ENCODE measurements around the gene TXNDC2.

TXNDC2 gene

DNA sequence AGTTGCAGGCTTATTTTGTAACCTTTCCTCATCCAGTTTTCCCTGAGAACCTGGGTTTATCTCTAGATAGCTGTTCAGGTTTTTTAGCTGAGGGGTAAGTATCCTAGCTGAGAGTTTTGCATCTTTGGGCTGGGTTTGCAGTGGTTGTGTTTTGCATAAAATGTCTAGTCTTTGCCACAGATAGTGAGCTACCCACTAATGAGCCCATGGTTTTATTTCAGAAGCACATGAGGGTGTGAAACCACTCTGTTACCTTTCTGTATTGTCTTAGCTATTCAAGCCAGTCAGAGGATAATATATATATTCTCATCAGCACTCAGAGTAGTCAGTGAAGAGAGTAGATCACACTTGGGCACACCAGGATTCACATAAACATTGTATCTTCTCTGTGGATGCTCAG, 24.6 kb upstream of the TXNDC2 start:
- DNase-seq: no peak

- DNase-seq: no peak
Measured at GRCh38 chr18:9861933-9862332, 23.8 kb upstream of the TXNDC2 start.

- DNase-seq: no peak
Measured at GRCh38 chr18:9862686-9863085, 23.1 kb upstream of the TXNDC2 start.

DNA sequence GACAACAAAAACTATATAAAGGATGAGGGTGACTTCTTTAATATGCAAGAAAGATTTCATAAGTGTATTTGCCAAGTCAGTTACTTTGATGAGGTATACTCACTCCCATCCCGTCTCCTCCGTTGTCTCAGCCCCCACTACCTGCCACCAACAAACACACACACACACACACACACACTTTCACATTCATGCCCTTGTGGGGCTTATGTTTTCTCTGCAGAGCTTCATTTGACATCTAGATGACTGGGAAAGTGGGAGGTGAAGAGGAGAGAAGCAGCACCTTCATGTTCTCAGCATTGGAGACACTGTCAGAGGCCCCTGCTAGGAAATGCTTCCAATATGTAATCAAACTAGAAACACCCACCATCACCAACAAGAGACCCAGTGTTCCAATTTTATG, 22.5 kb upstream of the TXNDC2 start:
- DNase-seq: no peak

DNA sequence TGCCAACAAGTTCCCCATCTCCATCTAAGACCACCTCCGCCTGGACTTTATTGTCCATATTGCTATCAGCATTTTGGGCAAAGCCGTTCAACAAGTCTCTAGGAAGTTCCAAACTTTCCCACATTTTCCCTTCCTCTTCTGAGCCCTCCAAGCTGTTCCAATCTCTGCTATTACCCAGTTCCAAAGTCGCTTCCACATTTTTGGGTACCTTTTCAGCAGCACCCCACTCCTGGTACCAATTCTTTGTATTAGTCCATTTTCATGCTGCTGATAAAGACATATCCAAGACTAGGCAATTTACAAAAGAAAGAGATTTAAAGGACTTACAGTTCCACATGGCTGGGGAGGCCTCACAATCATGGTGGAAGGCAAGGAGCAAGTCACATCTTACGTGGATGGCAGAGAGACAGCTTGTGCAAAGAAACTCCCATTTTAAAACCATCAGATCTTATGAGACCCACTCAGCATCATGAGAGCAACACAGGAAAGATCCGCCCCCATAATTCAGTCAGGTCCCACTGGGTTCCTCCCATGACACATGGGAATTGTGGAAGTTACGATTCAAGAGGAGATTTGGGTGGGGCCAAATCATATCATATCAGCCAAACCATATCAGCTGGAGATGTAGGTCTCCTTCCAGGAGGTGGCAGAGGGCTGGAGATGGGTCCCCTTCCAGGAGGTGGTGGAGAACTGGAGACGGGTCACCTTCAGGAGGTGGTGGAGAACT, 19.8 kb upstream of the TXNDC2 start:
- DNase-seq: no peak

GRCh38 chr18:9866627-9867026, 19.1 kb upstream of the TXNDC2 start:
- no peak for DNase-seq

- no peak for DNase-seq
Measured at GRCh38 chr18:9867071-9867594, 18.6 kb upstream of the TXNDC2 start.

DNA sequence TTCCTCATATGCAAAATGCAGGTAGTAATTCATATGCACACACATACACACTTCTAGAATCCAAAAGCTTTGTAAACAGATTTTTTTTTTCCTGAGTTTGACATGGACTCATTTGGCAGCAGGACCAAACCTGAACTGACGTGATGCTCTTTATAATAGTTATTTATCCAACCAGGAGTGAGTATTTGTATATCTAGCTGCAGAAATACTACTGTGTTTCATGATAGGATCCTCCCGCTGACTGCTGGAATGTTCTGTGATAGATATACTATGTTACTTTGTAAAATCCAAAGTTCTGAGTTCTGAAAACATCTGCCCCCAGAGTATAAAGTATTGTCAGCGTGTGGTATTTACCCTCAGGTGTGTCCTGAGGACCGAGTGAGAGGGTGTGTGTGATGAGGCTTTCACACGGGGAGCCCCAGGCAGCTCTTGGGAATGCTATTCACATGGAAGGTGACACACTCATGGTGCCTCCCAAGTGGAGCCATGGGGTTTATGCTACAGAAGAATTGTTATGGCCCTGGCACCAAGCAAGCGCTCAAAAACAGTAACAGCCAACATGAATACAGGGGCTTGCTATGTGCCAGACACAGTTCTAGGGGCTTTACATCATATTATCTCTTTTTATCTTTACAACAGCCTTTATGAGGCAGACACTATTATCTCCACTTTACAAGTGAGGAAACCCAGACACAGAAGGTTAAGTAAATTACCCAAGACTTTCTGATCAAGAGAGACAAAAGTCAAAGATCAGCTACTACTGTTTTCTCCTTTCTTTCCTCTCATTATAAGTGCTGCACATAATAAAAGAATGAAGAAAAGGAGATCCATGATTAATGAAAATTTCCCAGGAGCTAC, 16.7 kb upstream of the TXNDC2 start:
- DNase-seq: no peak

DNA sequence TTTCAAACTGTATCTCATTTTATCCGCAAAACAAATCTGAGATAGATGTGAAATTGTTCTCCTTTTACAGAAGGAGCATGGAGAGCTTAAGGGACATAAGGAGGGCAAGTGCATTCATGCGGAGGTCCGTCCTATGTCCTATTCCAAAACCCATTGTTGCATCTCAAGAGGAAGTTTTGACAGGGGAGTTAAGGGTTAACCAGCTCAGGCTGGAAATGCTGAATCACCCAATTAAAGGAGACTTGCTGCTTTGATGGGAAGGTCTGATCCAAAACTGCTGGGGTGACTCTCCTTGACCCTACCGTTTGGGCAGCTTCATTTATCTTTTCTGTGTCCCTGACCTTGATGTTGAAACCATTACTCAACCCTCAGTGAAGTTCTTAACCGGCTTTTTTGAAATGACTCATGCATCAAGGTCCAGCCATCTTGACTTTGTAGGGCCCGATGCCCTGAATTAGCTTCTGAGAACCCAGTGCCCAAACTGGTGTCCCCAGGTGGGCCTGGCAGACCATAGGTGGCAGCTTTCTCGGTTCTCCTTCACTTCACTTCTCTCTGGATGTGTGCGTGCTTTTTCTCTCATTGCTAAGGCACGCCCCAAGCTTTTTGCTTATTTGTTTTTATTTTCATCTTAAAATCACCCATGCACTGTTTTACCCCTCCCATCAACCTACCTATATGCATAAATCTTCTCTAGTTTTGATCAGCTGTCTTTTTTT, 15.9 kb upstream of the TXNDC2 start:
- peak; percentile 43 for DNase-seq

GRCh38 chr18:9870431-9871008, 15.3 kb upstream of the TXNDC2 start:
- peak; percentile 29 for DNase-seq

GRCh38 chr18:9871244-9871746, 14.5 kb upstream of the TXNDC2 start:
- no peak for DNase-seq

DNA sequence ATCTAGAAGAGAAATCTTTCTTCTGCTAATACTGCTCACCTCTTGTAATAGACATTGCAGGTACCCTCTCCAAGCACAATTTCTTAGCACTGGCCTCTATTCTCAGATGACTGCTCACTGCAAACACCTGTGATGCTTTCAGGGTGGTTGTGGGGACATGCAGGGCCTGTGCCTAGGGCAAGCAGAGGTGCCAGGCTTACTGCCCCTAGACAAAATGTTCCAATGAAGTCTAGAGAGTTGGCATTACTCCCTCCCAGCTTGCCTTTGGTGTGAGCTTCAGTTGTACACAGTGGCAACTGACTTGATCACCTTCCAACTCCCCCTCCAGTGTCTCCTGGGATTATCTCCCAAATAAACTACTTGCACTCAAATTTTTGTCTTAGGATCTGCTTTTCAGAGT, 12.9 kb upstream of the TXNDC2 start:
- DNase-seq: no peak

DNA sequence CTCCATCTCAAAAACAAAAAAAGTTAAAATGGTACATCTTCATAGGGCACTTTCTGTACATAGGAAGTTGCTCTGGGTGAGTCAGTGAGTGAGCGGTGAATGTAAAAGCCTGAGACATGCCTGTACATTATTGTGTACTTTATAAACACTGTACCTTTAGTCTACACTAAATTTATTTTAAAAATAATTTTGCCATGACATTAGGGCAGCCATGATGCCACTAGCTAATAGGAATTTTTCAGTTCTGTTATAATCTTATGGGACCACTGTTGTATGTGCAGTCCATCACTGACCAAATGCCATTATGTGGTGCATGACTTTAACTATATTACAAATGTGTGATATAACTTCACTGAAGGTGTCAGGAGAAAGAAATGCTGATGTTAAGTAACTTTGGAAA, 11.0 kb upstream of the TXNDC2 start:
- DNase-seq: no peak

DNA sequence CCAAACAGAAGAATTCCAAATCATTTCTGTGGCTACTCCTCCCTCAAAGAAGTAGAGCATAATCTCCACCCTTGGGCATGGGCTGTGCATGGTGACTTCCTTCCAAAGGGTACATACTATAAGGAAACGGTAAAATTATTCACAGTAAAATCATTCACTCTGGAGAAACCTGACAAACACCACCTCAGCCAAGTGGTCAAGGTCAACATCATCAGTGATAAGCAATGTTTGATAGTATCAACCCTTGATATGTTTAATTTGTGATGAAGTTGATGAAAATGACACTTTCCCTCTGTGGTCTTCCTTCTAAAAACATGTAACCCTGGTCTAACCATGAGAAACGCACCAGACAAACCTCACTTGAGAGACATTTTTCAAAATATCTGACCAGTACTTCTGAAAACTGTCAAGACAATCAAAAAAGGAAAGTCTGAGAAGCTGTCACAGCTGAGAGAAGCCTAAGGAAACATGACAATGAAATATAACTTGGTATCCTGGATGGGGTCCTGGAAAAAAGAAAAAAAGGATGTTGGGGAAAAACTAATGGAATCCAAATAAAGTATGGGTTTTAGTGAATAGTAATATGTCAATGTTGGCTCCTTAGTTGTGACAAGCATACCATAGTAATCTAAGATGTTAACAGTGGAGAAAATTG, 9.4 kb upstream of the TXNDC2 start:
- DNase-seq: no peak

- DNase-seq: peak; percentile 36
Measured at GRCh38 chr18:9876867-9877654, 8.7 kb upstream of the TXNDC2 start.

DNA sequence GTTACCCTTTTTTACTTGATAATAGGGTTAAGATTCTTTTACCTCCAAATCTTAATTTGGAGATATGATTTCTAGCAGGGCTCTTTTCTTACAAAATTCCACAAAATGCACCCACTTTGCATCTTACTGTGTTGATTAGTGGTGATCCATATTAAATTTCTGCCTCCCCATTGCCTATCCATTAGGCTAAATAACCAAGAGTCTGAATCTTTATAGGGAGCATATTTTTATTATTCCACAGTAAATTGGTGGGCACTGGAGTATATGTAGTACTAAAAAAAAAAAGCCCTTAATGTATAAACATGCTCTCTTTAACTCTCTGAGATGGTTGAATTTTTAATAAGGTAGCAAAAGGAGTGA, 8.1 kb upstream of the TXNDC2 start:
- no peak for DNase-seq

- no peak for DNase-seq
Measured at GRCh38 chr18:9878095-9878494, 7.7 kb upstream of the TXNDC2 start.

DNA sequence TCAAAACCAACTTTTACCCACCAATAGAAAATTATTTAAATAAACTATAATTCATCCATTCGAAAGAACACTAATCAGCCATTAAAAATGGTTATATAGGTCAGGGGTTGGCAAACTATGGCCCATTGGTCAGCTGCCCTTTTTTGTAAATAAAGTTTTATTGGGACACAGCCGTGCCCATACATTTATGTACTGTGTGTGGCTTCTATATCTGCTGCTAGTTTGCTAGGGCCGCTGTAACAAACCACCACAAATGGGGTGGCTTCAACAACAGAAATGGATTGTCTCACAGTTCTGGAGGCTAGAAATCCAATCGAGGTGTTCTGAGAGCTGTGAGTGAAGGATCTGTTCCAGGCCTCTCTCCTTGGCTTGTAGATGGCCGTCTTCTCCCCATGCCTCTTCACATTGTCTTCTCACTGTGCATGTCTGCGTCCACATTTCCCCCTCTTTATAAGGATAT, 7.0 kb upstream of the TXNDC2 start:
- no peak for DNase-seq

GRCh38 chr18:9884090-9884489, 1.7 kb upstream of the TXNDC2 start:
- DNase-seq: no peak

- DNase-seq: no peak
Measured at GRCh38 chr18:9884532-9885140, 1.1 kb upstream of the TXNDC2 start.

DNA sequence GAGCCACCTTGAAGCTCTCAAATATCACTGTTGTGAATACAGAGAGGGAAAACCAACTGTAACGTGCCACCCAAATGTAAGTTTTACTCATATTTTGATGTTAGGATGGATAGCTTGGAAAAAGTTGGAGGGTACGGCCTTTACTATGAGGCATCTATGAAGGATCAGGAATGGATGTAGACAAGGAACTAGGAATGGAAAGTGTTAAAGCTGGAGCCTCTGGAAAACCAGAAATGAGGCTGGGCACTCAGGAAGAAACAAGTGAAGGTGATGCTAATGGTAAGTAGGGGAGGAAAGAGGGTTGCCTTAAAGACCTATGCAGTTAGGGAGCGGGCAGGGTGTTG, 204 bp downstream of the TXNDC2 start:
- DNase-seq: no peak
